Gastrocnemius medialis (tissue), 4 donors: ENCODE data around the gene HOXD8. TPM values are rescaled to one million over a fixed set of nuclear protein-coding genes. Genes with fewer than 3 reads are reported as not detected.
A peak's percentile ranks its signal among the peaks of the same experiment; 100 is the strongest.

Source experiments
- ATAC-seq, 2 donors: fragments of 150-250 bp; one replicate each; pipeline ENCODE4 v1.9.1; 2016
- DNase-seq, 2 donors: peaks; one replicate each; pipeline ENCODE4 v3.0.0-alpha.2; 2019
- H3K27ac ChIP-seq, 4 donors: fragments of 200-600 bp; sonication (generic); 1 replicate in 1 of 4; 2 replicates in 3 of 4; pipeline ENCODE4 v1.5.1; 2016 to 2018; ENCODE audit warnings: mild to moderate bottlenecking in 2 of 4, moderate library complexity in 1 of 4
- H3K27me3 ChIP-seq, 3 donors: fragments of 200-600 bp; sonication (generic) in 2 of 3; 1 replicate in 1 of 3; 2 replicates in 2 of 3; pipeline versions ENCODE4 v1.5.1 to v1.6.0; 2016 to 2019; ENCODE audit warnings: mild to moderate bottlenecking in 1 of 3, moderate library complexity in 1 of 3
- H3K36me3 ChIP-seq, 2 donors: fragments of 200-600 bp; sonication (generic) in 1 of 2; one replicate each; pipeline ENCODE4 v1.5.1; 2017 to 2018
- H3K4me1 ChIP-seq, 2 donors: fragments of 200-600 bp; sonication (generic) in 1 of 2; one replicate each; pipeline ENCODE4 v1.5.1; 2016 to 2017; ENCODE audit warnings: mild to moderate bottlenecking in 2 of 2
- H3K4me3 ChIP-seq, 4 donors: fragments of 200-600 bp; sonication (generic) in 3 of 4; 1 replicate in 1 of 4; 2 replicates in 3 of 4; pipeline ENCODE4 v1.5.1; 2016 to 2019; ENCODE audit warnings: mild to moderate bottlenecking in 2 of 4
- H3K9me3 ChIP-seq, 3 donors: fragments of 200-600 bp; sonication (generic) in 2 of 3; 1 replicate in 1 of 3; 2 replicates in 2 of 3; pipeline ENCODE4 v1.5.1; 2016 to 2019
- POLR2A ChIP-seq, 2 donors: fragments of 450-650 bp; IDR thresholded peaks; one replicate each; pipeline ENCODE4 v1.6.1; 2017; ENCODE audit warnings: antibody characterized with exemption in 2 of 2, mild to moderate bottlenecking in 2 of 2, moderate library complexity in 2 of 2
- in situ Hi-C, 4 donors: fragments of 200-750 bp; cut with MboI; loops; one replicate each; pipeline versions ENCODE4 v1.15.0 to v1.8.0; 2017; ENCODE audit warnings: low sequenced_read_pairs in 4 of 4
- intact Hi-C: fragments of 100-400 bp; cut with DNase I; formaldehyde crosslinking; loops from one replicate; pipeline ENCODE4 v1.15.1; 2023; ENCODE audit warnings: low total_unique reads
- total RNA-seq, 4 donors: library from RNA; depleted of rRNA; stranded (reverse); fragments of >200 nt; gene quantifications; one replicate each; pipeline versions ENCODE4 v1.1.0 to v1.2.3, GENCODE V29; 2016
- TF ChIP-seq, protein P1 (sequence below), 5 experiments: fragments of 450-650 bp in 3 of 5; fragments of 200-600 bp in 2 of 5; sonication (generic) in 2 of 5; IDR thresholded peaks in 4 of 5; conservative IDR thresholded peaks in 1 of 5; 1 replicate in 4 of 5; 2 replicates in 1 of 5; pipeline ENCODE4 v1.5.1; 2016 to 2019; ENCODE audit warnings: antibody characterized with exemption in 5 of 5, mild to moderate bottlenecking in 3 of 5, moderate library complexity in 3 of 5

Gene HOXD8
- 10 to 100 TPM in 1 of 4 donors, 1 to 10 TPM in 3; 4.0 to 12.0 (median 7.2) TPM for total RNA-seq

- H3K4me1 ChIP-seq = peaks cover 3 to 6% of the 10 kb centered on the region in 2 donors
- peaks cover 0 to 61% (median 41%) of the 10 kb centered on the region in 3 donors for H3K27me3 ChIP-seq
- peak within 1 kb of the TSS; percentile 83 to 95 (median 86) for H3K27ac ChIP-seq
- H3K9me3 ChIP-seq = no peaks in the 10 kb centered on the region
- H3K4me3 ChIP-seq = peak within 1 kb of the TSS; percentile 66 to 77 (median 68)
- TF ChIP-seq, protein P1, sequence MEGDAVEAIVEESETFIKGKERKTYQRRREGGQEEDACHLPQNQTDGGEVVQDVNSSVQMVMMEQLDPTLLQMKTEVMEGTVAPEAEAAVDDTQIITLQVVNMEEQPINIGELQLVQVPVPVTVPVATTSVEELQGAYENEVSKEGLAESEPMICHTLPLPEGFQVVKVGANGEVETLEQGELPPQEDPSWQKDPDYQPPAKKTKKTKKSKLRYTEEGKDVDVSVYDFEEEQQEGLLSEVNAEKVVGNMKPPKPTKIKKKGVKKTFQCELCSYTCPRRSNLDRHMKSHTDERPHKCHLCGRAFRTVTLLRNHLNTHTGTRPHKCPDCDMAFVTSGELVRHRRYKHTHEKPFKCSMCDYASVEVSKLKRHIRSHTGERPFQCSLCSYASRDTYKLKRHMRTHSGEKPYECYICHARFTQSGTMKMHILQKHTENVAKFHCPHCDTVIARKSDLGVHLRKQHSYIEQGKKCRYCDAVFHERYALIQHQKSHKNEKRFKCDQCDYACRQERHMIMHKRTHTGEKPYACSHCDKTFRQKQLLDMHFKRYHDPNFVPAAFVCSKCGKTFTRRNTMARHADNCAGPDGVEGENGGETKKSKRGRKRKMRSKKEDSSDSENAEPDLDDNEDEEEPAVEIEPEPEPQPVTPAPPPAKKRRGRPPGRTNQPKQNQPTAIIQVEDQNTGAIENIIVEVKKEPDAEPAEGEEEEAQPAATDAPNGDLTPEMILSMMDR (IDR thresholded peaks at IDR 0.05 in 4 of 5, conservative IDR thresholded peaks at IDR 0.05 in 1 of 5) = no peak
- TF ChIP-seq POLR2A (IDR thresholded peaks at IDR 0.05) = peak in 1 of 2 donors; percentile 19
- peak; percentile 40 to 45 for ATAC-seq
- in situ Hi-C loops (loop anchor here (5.0 to 25.0 kb wide), 8 partner anchors 323 to 1033 kb away; no protein-coding TSS in a partner anchor), intact Hi-C loops (loop anchor here (2.0 to 10.0 kb wide), 4 partner anchors 426 to 1016 kb away; no protein-coding TSS in a partner anchor)
- H3K36me3 ChIP-seq = no peaks in the 10 kb centered on the region
- peak; percentile 45 to 61 for DNase-seq
Measured at GRCh38 chr2:176128982-176129796, at the start of gene HOXD8. HOXD8 (plus strand) TSS chr2:176129705; CDS start chr2:176130367, 662 bp downstream.

DNA sequence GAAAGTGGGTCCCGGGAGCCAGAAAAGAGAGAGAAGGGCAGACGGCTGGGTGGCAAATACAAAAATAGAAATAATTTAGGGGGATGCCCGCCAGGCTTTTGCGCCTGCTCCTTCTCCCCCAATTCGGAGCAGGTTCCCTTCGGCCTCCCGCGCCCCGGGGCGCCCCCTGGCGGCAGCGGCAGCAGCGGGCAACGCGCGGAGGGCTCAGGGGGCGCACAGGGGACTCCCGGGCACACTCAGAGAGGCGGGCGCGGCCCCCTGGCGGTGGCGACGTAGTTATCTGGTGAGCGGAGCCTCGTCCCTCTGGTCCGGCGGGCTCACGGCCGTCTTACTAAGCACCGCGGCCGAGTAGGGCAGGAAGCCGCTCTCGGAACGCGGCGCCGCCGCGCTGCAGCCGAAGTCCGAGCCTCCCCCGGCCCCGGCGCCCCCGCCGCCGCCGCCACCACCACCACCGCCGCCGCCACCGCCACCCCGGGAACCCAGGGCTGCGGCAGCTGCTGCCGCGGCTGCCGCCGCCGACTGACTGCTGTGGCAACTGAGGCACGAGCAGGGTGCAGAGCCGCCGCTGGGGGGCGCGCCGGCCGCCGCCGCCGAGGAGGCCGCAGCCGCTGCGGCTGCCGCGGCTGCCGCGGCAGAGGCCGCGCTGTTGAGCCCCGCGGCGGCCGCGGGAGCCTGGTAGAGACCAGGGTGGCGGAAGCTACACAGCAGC, 49.5 kb upstream of the HOXD8 start:
- intact Hi-C loops (loop anchor here (2.0 to 5.0 kb wide), 3 partner anchors 32 to 223 kb away; partner anchors contain the start of gene LNPK), in situ Hi-C loops (loop anchor here in 3 of 4 donors (10.0 to 25.0 kb wide), 2 partner anchors 395 to 718 kb away; no protein-coding TSS in a partner anchor)
- ATAC-seq = peak; percentile 28 to 63
- DNase-seq = no peak
- no peaks in the 10 kb centered on the region for H3K36me3 ChIP-seq
- peaks cover 17 to 21% of the 10 kb centered on the region in 2 donors for H3K4me1 ChIP-seq
- TF ChIP-seq POLR2A (IDR thresholded peaks at IDR 0.05) = no peak
- TF ChIP-seq, protein P1 (IDR thresholded peaks at IDR 0.05 in 4 of 5, conservative IDR thresholded peaks at IDR 0.05 in 1 of 5) = peak; percentile 55 to 91 (median 69)
- no peak overlapping the region for H3K27ac ChIP-seq
- H3K4me3 ChIP-seq = peak overlapping the region; percentile 12 to 39 (median 29)
- no peaks in the 10 kb centered on the region for H3K9me3 ChIP-seq
- peaks cover 93 to 97% (median 94%) of the 10 kb centered on the region in 3 donors for H3K27me3 ChIP-seq

GRCh38 chr2:176080540-176081375, 48.7 kb upstream of the HOXD8 start:
- Histone ChIP-seq H3K27me3 (peaks cover 94 to 97% (median 95%) of the 10 kb centered on the region in 3 donors), H3K4me3 (peak overlapping the region in 3 of 4 donors; percentile 10 to 32 (median 16)), H3K36me3 (no peaks in the 10 kb centered on the region), H3K9me3 (no peaks in the 10 kb centered on the region), H3K27ac (no peak overlapping the region), H3K4me1 (peaks cover 17 to 26% of the 10 kb centered on the region in 2 donors)
- no peak for TF ChIP-seq POLR2A (IDR thresholded peaks at IDR 0.05)
- TF ChIP-seq, protein P1 (IDR thresholded peaks at IDR 0.05 in 4 of 5, conservative IDR thresholded peaks at IDR 0.05 in 1 of 5) = no peak
- peak in 1 of 2 donors; percentile 16 for ATAC-seq
- in situ Hi-C loops (loop anchor here in 2 of 4 donors (25.0 kb wide), 1 partner anchor 718 kb away; no protein-coding TSS in a partner anchor), intact Hi-C loops (loop anchor here (5.0 kb wide), 1 partner anchor 223 kb away; no protein-coding TSS in a partner anchor)
- DNase-seq = no peak
